GM12801 (cell line): Measurements from ENCODE around the gene RET.

Experiments
- TF ChIP-seq, protein P1 (sequence below): IDR thresholded peaks from one replicate; pipeline ENCODE4 v1.5.1; 2011; ENCODE audit warnings: control low read depth; ENCODE audit not compliant: insufficient read length; ENCODE audit errors: extremely low read depth

The RET gene

DNA sequence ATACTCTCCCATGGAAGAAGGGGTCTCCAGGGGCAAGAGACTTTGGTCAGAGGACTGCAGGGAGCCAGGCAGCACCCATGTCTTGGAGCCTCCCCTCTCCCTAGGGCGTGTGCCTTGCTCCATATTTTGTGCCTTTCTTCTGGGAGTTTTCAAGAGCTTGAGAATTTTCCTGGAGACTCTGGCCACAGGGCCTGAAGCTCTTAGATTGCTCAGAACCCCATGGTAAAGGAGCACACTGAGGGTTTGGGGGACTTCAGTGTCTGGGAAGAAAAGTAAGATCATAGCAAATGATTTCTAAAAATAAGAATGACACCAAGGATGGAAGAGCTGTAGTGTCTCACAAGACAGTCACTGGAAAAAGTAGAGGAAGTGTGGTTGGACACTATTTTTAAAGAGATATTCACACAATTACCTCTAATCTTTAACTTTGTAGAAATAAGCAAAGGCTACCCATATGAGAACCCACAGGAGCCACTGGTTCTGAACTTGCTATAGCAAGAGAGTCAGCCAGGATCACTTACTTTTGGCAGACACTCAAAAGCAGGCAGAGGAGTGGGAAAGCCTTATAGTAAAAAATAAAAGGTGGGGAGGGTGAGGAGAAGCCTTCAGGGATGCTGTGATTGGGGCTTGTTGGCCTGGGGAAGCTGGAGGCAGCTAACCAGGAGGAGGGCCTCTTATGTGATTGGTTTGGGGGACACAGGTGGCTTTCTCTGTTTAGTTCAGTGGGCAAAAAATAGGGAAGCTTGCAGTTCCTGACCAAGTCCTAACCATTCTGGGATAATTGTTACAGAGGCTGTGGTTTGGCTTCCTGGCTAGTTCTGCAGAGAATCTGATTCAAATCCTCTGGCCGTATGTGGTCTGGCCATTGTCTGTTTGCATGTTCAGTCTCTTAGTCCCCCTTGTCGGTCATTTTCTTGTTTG is 56.3 kb downstream of the RET start:
- TF ChIP-seq, protein P1, sequence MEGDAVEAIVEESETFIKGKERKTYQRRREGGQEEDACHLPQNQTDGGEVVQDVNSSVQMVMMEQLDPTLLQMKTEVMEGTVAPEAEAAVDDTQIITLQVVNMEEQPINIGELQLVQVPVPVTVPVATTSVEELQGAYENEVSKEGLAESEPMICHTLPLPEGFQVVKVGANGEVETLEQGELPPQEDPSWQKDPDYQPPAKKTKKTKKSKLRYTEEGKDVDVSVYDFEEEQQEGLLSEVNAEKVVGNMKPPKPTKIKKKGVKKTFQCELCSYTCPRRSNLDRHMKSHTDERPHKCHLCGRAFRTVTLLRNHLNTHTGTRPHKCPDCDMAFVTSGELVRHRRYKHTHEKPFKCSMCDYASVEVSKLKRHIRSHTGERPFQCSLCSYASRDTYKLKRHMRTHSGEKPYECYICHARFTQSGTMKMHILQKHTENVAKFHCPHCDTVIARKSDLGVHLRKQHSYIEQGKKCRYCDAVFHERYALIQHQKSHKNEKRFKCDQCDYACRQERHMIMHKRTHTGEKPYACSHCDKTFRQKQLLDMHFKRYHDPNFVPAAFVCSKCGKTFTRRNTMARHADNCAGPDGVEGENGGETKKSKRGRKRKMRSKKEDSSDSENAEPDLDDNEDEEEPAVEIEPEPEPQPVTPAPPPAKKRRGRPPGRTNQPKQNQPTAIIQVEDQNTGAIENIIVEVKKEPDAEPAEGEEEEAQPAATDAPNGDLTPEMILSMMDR, result no peak

DNA sequence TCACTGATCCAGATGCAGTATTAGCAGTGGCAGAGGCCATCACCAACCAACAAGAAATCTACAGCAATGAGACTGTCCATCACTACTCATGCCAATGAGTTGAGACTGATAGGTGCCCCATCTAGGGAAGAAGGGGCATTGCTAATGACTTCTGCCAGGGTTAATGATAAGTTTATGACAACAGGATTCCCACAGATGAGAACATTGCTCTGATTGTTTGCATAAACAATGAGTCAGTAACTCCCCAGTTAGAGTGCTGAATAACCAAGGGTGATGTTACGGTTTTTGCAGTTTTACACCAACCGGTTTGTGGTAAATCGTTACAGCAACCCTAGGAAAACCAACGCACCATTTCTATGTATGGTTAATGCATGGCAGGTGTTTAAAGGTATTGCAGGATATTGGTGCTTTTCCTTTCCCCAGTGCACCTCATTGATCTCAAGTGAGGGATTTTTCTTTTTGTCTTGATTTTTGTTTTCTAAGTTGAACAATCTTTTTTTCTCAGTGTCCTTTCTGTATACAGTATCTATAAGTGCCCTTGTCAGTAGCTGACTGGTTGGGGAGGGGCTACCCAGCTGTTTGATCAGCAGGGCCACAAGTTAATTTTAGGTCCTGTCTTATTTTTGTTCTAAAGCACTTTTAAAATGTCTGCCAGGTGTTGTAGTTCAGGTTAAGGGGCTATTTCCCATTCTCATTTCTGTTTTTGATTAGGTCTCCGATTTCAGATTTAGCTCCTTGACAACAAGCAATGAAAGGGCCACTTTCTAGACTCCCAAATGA is 57.4 kb downstream of the RET start:
- TF ChIP-seq, protein P1, result no peak

DNA sequence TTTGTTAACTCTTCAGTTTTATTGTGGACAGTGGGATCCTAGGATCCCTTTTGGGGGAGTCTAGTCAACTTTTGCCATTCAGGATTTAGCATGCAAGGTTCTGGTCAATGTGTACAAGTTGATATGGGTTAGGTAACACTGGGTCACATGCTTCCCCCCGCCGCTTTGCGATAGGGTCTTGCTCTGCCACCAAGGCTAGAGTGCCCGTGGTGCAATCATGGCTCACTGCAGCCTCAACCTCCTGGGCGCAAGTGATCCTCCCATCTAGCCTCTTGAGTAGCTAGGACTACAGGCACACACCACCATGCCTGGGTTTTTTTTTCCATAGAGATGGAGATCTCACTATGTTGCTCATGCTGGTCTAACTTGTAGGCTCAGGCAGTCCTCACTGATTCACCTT is 58.2 kb downstream of the RET start:
- TF ChIP-seq, protein P1, result no peak

DNA sequence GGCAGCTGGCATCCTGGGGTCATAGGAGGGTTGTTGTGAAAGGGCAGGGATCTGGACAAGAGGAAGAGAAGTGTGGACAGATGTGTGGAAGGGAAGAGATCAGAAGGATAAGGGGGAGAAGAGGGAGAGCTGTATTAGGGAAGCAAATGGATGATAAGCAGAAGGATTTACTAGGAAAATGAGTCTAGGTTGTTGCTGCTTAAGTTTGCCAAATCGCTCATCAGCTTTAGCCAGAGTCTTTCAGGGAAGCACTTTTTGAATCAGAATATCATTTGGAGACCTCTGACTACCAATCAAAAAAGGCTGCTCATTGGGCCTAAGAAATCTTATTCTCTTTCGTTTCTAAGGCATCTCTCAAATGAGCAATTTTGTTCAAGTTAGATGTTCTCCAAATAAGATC is 58.8 kb downstream of the RET start:
- TF ChIP-seq, protein P1, result no peak

DNA sequence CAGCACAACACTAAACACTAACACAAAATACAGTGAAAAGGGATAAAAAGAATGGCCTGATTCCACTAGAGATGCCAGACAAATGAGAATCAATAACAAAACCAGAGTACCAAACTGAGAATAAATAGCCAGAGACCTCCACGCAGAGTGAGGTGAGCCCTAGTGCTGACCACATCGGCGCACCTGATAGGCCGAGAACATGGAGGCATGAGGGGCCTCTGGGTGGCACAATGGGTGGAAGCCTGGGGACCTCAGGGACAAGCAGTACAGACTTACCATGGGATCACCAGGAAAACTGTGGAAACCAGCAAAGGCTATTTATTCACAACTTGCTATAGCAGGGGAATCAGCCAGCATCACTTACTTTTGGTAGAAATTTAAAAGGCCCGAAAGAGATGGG is 59.6 kb downstream of the RET start:
- TF ChIP-seq, protein P1, result no peak

DNA sequence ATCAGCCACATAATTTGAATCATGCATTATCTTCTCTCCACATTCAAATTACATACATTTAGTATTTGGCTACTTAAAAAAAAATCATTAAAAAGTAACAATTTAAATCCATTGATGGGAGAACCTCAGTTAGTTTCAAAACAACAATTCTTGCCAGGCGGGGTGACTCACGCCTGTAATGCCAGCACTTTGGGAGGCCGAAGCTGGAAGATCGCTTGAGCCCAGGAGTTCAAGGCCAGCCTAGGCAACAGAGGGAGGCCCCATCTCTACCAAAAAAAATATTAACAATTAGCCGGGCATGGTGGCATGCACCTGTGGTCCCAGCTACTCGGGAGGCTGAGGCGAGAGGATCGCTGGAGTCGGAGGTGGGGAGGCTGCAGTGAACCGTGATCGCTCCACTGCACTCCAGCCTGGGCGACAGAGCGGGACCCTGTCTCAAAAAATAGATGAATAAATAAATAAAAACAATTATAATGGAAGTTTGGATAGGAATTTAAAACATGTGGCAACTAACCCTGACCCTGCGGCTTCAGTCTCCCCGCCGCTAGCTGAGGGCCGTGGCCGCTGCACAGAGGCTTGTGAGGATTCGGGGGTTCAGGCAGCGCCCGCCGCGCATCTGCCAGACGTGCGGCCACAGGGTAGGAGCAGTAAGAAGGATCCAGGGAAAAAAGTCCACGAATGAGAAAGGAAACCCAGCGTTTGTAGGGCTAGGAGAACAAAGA is 60.3 kb downstream of the RET start:
- TF ChIP-seq, protein P1, result no peak

DNA sequence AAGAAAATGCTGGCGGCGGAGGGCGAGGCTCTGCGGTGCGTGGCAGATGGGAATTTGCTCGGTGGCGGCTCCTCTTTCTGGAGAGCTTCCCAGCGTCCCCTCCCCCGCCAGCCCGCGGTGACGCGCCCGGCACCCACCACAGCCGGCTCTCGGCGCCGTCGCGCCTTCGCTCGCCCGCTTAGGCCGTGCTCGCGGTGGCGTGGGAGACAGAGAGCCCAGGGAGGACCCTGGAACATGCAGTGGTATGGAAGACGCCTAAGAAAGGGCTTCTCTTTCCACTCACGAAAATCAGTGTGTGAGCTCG is 60.8 kb downstream of the RET start:
- TF ChIP-seq, protein P1, result no peak
